ENCODE measurements around the gene GPR3. TPM values are rescaled to one million over a fixed set of nuclear protein-coding genes. Genes with fewer than 3 reads are reported as not detected.

Gene GPR3
- total and polyA plus RNA-seq, 2 of the 13 experiments (the other 11 are each of a cell fraction or from before 2014, with no cell fraction given), result 1.00 to 2.6 TPM

DNA sequence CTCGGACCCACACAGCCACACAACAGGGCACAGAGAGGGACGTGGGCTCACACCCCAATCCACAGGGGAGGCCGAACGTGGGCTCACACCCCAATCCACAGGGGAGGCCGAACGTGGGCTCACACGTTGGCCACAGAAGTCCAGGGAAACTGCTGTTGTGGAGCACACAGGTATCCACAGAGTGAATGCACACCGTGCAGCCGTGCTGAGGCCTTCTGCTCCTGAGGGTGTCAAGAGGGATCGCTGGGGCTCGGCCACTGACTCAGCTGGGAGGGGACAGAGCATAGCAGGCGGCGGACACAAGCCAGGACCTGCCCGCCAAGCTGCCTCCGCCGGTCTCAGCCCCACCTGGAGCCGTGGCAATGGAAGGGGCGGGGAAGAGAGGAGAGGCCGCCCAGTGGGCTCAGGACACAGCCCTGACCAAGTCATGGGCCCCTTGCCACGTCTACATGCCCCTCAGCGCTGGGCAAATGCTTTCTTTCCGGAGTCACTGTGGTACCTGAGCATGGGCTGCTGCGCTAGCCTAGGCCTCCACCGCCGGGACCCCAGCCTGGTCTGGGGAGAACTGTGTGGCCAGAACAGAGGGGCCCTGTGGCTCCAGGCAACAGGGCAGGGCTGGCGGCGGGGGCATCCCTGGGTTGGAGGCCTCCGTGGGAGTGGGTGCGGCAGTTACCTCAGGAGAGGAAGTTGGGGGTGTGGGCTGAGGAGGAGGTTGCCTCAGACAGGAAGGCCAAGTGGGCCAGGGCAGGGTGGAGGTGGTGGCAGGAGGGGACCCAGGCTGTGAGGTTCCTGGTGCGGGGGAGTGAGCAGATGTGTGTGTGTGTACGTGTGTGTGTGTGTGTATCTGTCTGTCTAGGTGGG is 49.4 kb upstream of the GPR3 start (continued):
- TF ChIP-seq REPIN1 (CRISPR knock-in tag; IDR thresholded peaks at IDR 0.05; ENCODE audit: borderline replicate concordance, low read depth), result peak; percentile 61; the same call in 1 of the 2 replicates
- TF ChIP-seq DNMT3B (CRISPR knock-in tag; conservative IDR thresholded peaks at IDR 0.05), result no peak
- no peak for TF ChIP-seq SETDB1 (CRISPR knock-in tag; IDR thresholded peaks at IDR 0.05; ENCODE audit: borderline replicate concordance)
- no peak for TF ChIP-seq SP140L (CRISPR knock-in tag; IDR thresholded peaks at IDR 0.05; ENCODE audit: borderline replicate concordance)
- no peak for TF ChIP-seq ZNF644 (CRISPR knock-in tag; IDR thresholded peaks at IDR 0.05; ENCODE audit: low read depth)
- TF ChIP-seq, protein P1, sequence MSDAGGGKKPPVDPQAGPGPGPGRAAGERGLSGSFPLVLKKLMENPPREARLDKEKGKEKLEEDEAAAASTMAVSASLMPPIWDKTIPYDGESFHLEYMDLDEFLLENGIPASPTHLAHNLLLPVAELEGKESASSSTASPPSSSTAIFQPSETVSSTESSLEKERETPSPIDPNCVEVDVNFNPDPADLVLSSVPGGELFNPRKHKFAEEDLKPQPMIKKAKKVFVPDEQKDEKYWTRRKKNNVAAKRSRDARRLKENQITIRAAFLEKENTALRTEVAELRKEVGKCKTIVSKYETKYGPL (CRISPR knock-in tag; IDR thresholded peaks at IDR 0.05), result no peak
- no peak for TF ChIP-seq MAF1 (CRISPR knock-in tag; IDR thresholded peaks at IDR 0.05; ENCODE audit: borderline replicate concordance)
- no peak for TF ChIP-seq FOXK1 (CRISPR knock-in tag; IDR thresholded peaks at IDR 0.05; ENCODE audit: borderline replicate concordance, low read depth)
- no peak for TF ChIP-seq TAF15 (IDR thresholded peaks at IDR 0.05; ENCODE audit: low read depth, low read length, poor library complexity, severe bottlenecking)
- TF ChIP-seq, protein P2, sequence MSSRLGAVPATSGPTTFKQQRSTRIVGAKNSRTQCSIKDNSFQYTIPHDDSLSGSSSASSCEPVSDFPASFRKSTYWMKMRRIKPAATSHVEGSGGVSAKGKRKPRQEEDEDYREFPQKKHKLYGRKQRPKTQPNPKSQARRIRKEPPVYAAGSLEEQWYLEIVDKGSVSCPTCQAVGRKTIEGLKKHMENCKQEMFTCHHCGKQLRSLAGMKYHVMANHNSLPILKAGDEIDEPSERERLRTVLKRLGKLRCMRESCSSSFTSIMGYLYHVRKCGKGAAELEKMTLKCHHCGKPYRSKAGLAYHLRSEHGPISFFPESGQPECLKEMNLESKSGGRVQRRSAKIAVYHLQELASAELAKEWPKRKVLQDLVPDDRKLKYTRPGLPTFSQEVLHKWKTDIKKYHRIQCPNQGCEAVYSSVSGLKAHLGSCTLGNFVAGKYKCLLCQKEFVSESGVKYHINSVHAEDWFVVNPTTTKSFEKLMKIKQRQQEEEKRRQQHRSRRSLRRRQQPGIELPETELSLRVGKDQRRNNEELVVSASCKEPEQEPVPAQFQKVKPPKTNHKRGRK (CRISPR knock-in tag; IDR thresholded peaks at IDR 0.05), result no peak
- TF ChIP-seq, protein P3, sequence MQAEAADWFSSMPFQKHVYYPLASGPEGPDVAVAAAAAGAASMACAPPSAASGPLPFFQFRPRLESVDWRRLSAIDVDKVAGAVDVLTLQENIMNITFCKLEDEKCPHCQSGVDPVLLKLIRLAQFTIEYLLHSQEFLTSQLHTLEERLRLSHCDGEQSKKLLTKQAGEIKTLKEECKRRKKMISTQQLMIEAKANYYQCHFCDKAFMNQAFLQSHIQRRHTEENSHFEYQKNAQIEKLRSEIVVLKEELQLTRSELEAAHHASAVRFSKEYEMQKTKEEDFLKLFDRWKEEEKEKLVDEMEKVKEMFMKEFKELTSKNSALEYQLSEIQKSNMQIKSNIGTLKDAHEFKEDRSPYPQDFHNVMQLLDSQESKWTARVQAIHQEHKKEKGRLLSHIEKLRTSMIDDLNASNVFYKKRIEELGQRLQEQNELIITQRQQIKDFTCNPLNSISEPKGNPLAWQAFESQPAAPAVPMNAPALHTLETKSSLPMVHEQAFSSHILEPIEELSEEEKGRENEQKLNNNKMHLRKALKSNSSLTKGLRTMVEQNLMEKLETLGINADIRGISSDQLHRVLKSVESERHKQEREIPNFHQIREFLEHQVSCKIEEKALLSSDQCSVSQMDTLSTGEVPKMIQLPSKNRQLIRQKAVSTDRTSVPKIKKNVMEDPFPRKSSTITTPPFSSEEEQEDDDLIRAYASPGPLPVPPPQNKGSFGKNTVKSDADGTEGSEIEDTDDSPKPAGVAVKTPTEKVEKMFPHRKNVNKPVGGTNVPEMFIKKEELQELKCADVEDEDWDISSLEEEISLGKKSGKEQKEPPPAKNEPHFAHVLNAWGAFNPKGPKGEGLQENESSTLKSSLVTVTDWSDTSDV (CRISPR knock-in tag; IDR thresholded peaks at IDR 0.05), result no peak
- TF ChIP-seq SIX1 (CRISPR knock-in tag; IDR thresholded peaks at IDR 0.05; ENCODE audit: borderline replicate concordance), result no peak
- peak; percentile 29; the same call in 1 of the 2 replicates for TF ChIP-seq NFKB2 (CRISPR knock-in tag; IDR thresholded peaks at IDR 0.05; ENCODE audit: borderline replicate concordance)
- no peak for TF ChIP-seq ZNF841 (CRISPR knock-in tag; IDR thresholded peaks at IDR 0.05; ENCODE audit: borderline replicate concordance)
- no peak for TF ChIP-seq SRSF9 (IDR thresholded peaks at IDR 0.05; ENCODE audit: borderline replicate concordance, insufficient read depth, low read depth, low read length, poor library complexity, severe bottlenecking)
- TF ChIP-seq, protein P4, sequence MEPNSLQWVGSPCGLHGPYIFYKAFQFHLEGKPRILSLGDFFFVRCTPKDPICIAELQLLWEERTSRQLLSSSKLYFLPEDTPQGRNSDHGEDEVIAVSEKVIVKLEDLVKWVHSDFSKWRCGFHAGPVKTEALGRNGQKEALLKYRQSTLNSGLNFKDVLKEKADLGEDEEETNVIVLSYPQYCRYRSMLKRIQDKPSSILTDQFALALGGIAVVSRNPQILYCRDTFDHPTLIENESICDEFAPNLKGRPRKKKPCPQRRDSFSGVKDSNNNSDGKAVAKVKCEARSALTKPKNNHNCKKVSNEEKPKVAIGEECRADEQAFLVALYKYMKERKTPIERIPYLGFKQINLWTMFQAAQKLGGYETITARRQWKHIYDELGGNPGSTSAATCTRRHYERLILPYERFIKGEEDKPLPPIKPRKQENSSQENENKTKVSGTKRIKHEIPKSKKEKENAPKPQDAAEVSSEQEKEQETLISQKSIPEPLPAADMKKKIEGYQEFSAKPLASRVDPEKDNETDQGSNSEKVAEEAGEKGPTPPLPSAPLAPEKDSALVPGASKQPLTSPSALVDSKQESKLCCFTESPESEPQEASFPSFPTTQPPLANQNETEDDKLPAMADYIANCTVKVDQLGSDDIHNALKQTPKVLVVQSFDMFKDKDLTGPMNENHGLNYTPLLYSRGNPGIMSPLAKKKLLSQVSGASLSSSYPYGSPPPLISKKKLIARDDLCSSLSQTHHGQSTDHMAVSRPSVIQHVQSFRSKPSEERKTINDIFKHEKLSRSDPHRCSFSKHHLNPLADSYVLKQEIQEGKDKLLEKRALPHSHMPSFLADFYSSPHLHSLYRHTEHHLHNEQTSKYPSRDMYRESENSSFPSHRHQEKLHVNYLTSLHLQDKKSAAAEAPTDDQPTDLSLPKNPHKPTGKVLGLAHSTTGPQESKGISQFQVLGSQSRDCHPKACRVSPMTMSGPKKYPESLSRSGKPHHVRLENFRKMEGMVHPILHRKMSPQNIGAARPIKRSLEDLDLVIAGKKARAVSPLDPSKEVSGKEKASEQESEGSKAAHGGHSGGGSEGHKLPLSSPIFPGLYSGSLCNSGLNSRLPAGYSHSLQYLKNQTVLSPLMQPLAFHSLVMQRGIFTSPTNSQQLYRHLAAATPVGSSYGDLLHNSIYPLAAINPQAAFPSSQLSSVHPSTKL (CRISPR knock-in tag; IDR thresholded peaks at IDR 0.05), result 0 out of 2 replicates have a peak, but pooled peaks have one; percentile 8
- 0 out of 2 replicates have a peak, but pooled peaks have one; percentile 27 for TF ChIP-seq TOPORS (CRISPR knock-in tag; IDR thresholded peaks at IDR 0.05)
